ENCODE results near the gene TRAPPC14.
A peak's percentile ranks its signal among the peaks of the same experiment; 100 is the strongest.

TRAPPC14 gene

GRCh38 chr7:100163006-100163531 is 4.5 kb upstream of the TRAPPC14 start:
- TF ChIP-seq CTCF (IDR thresholded peaks at IDR 0.05; ENCODE audit: insufficient read depth, low read depth, low read length, missing control alignments): no peak
- no peak overlapping the region for H3K4me3 ChIP-seq (ENCODE audit: low read length)
- DNase-seq (ENCODE audit: low read depth): peak; percentile 93

DNA sequence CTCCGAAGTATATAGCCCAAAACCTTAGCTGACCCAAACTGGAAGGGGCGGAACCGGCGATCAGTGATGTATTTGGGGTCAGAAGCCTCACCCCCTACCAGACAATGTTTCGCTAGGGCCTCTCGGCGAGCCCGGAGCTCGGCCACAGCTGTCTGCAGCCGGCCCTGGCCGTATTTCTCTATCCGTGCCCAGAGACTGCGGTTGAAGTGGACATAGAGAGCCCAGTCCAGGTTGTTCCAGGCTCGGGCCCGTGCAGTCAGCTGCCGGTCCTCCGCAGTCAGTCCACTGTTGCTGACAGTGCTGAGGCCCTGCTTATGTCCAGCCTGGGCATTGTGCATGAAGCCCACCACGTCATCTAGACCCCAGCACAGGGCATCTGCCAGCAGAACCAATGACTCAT is 1.5 kb upstream of the TRAPPC14 start:
- no peak for TF ChIP-seq CTCF (IDR thresholded peaks at IDR 0.05; ENCODE audit: insufficient read depth, low read depth, low read length, missing control alignments)
- DNase-seq (ENCODE audit: low read depth): no peak
- H3K4me3 ChIP-seq (ENCODE audit: low read length): no peak overlapping the region

DNA sequence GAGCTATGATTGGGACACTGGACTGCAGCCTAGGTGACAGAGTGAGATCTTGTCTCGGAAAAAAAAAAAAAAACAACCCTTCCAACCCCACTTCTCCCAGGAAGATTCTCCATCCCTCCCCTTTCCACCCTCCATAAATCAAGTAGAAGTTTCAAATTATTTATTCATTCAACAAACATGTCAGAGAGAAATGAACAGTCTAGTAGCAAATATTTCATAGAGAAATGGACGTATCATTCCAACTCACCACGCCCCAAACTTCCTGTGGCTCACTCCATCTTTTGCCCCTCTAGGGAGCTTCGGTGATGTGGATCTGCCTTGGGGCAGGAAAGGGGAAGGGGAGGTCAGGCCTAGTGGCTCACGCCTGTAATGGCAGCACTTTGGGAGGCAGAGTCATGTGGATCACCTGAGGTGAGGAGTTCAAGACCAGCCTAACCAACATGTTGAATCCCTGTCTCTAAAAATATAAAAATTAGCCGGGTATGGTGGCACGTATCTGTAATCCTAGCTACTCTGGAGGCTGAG is 638 bp upstream of the TRAPPC14 start:
- DNase-seq (ENCODE audit: low read depth): no peak
- no peak for TF ChIP-seq CTCF (IDR thresholded peaks at IDR 0.05; ENCODE audit: insufficient read depth, low read depth, low read length, missing control alignments)
- H3K4me3 ChIP-seq (ENCODE audit: low read length): peak overlapping the region; percentile 59

DNA sequence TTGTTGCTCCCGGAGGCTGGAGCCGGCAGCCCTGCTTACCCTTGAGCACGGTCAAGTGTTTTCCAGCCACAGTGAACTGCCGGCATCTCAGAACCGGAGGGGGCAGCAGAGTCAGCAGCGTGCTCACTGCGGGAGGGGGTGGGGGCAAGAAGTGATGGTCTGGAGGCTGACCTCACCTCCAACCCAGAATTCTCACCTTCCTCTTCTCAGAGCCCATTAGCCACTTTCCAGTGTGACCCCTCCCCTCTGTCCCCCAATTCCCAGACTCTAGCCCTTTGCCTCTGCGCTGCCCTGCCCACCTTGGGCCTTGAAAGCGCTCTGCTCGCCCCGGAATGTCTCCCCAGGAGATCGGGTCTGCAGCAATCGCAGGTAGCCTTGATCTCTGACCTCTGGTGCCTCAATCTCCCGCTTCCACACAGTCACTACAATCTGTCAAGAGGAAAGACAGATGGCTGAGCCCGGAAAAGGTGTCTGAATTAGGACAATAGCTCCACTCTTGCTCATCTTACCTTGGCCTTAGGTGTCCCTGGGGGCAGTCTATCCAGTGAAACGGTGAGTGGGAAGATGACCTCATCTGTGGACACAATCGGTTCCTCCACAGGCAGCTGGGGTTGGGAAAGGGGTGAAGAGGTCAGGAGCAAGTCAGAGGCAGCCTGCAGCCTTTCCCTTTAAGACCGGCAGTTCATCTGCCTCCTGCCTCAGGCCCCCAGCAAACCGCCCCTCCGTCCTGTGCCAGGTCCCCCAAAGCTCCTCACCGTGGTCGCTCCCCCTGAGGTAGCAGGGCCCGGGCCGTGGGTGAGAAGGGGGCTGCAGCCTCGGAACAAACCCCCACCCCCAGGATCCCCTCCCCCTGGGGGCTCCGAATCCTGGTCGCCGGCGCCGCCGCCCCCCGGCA is 942 bp downstream of the TRAPPC14 start:
- TF ChIP-seq CTCF (IDR thresholded peaks at IDR 0.05; ENCODE audit: insufficient read depth, low read depth, low read length, missing control alignments): peak; percentile 10
- H3K4me3 ChIP-seq (ENCODE audit: low read length): peak overlapping the region; percentile 59
- peak; percentile 71 for DNase-seq (ENCODE audit: low read depth)

DNA sequence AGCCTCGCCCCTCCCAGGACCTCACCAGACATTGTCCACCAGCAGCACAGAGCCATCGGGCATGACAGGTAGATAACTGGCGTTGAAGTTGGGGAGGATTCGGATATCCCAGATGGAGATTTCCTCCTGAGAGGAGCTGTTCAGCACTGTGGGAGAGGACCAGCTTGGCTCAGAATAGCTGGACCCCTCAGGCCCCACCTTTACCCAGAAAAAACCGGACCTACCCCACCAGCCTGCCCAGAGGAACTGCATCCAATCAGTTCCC is 1.5 kb downstream of the TRAPPC14 start:
- no peak for TF ChIP-seq CTCF (IDR thresholded peaks at IDR 0.05; ENCODE audit: insufficient read depth, low read depth, low read length, missing control alignments)
- DNase-seq (ENCODE audit: low read depth): no peak
- H3K4me3 ChIP-seq (ENCODE audit: low read length): peak overlapping the region; percentile 59

DNA sequence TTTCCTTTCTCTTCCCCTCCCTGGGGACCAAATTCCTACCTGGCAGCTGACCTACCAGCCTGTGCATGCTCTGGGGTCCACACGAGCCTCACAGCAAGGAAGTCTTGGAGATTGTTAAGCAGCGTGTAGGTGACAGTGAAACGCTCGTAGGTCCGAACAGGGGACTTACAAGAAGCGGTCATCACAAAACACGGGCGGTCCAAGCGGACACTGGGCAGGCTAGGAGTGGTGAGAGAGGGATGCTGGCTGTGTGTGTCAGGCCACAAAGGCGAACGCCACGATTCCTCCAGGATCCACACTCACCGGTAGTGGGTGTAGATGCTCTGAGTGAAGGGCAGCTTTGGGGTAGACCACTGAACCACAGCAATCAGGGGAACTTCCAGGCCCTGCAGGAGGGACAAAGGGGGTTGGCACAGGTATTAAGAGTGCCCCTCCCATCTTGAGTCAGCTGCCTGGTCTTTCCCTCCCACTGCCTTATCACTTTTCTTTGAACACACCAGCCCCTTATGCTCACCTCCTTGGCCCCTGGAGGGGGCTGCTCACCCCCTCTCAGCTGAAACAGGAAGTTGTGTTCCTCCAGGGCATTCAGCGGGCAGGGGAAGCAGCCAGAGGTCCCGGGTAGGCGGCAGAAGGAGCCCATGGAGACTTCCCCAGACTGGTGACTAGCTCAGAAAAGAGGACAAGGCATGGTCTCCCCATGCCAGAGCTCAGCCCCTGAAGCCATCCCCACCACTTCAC is 2.0 kb downstream of the TRAPPC14 start:
- no peak for DNase-seq (ENCODE audit: low read depth)
- no peak overlapping the region for H3K4me3 ChIP-seq (ENCODE audit: low read length)

More for the DNA sequence above, 2.0 kb downstream of the TRAPPC14 start:
- no peak for TF ChIP-seq CTCF (IDR thresholded peaks at IDR 0.05; ENCODE audit: insufficient read depth, low read depth, low read length, missing control alignments)
